Melanocyte of skin (primary cell): ENCODE measurements around the gene WDFY4. TPM values are rescaled to one million over a fixed set of nuclear protein-coding genes. Genes with fewer than 3 reads are reported as not detected.

ENCODE experiments used
- small RNA-seq, 2 donors: library from RNA; depleted of rRNA; stranded (forward); fragments of <200 nt; gene quantifications; one replicate each; pipeline ENCODE3, GENCODE V24; 2012
- total RNA-seq, 2 donors: library from RNA; depleted of rRNA; stranded (reverse); fragments of >200 nt; gene quantifications; 2 replicates each; pipeline ENCODE4 v1.2.3, GENCODE V29; 2012

WDFY4 gene, protein sequence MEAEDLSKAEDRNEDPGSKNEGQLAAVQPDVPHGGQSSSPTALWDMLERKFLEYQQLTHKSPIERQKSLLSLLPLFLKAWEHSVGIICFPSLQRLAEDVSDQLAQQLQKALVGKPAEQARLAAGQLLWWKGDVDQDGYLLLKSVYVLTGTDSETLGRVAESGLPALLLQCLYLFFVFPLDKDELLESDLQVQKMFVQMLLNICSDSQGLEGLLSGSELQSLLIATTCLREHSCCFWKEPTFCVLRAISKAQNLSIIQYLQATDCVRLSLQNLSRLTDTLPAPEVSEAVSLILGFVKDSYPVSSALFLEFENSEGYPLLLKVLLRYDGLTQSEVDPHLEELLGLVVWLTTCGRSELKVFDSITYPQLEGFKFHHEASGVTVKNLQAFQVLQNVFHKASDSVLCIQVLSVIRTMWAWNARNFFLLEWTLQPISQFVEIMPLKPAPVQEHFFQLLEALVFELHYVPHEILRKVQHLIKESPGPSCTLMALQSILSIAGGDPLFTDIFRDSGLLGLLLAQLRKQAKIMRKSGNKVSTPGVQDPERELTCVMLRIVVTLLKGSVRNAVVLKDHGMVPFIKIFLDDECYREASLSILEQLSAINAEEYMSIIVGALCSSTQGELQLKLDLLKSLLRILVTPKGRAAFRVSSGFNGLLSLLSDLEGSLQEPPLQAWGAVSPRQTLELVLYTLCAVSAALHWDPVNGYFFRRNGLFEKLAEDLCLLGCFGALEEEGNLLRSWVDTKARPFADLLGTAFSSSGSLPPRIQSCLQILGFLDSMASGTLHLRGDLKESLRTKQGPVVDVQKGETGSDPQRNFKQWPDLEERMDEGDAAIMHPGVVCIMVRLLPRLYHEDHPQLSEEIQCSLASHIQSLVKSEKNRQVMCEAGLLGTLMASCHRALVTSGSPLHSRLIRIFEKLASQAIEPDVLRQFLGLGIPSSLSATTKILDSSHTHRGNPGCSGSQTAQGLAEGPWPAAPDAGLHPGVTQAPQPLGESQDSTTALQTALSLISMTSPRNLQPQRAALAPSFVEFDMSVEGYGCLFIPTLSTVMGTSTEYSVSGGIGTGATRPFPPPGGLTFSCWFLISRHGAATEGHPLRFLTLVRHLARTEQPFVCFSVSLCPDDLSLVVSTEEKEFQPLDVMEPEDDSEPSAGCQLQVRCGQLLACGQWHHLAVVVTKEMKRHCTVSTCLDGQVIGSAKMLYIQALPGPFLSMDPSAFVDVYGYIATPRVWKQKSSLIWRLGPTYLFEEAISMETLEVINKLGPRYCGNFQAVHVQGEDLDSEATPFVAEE (N-terminal part only)
- total RNA-seq = not detected

DNA sequence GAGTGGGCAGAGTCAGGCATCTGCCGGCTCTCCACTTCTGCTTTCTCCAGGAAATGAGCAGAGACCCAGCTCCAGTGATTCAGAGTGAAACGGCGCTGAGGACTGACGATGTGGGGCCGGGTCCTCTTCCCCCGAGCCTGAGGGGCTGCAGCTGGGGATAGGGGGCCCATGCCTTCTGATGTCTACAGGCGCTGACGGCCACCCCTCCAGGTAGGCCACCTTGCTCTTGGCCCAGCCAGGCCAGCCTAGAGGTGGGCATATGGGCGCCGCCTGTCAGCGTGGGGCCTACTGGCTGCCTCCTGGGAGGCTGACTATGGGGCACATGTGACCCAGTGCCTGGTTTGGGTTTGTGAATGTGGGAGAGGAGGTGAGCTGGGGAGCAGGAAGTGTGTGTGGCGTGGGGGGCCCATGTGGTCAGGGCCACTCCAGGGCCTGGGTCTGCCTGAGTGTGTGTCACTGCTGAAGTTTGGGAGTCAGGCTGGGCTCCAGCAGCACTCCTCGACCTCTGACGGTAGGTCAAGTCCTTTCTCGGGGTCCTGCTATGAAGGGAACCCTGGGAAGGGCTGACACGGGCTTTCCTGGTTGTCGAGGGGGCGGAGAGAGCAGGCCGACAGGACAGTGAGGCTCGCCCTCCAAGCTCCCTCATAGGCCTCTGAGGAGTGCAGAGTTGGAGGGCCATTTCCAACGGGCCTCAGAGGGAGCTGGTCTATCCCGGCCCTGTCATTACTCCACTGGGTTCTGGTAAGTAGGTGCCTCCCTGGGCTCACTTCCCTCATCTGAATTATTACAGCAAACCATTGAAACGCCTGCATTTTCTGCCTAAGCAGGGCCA lies at the start of gene WDFY4:
TSS of gene WDFY4 (plus strand) at position 82 of the 832 bp plus-strand sequence. CDS start 24,860 bp downstream, outside the sequence.

GRCh38 chr10:48939790-48940325 lies 255.2 kb downstream of the WDFY4 start, which contains the start of gene LRRC18:
Gene LRRC18, minus strand, starts transcription at chr10:48939840. Its CDS starts 25,685 bp downstream, at chr10:48914155.

Small RNA genes lying within 50 kb of the gene (small RNA-seq; reads per million reads assigned to genes)
- 0 reads per million in 2 donors for gene MIR4294

Other genes starting within 250 kb of the WDFY4 start
- gene ARHGAP22, start 79.8 kb upstream of the WDFY4 start, total RNA-seq = 1 to 10 TPM; 1.0 to 3.7 TPM